ENCODE measurements around the gene SLC30A5. TPM values are rescaled to one million over a fixed set of nuclear protein-coding genes. Genes with fewer than 3 reads are reported as not detected.
"Not testable (repeated sequence)": the region's sequence is repeated elsewhere in the genome, so short reads cannot be mapped to it uniquely, and the experiment has no call there.

SLC30A5 gene
- total RNA-seq, 4 donors from 2014 or later: 29.2 to 35.1 (median 32.5) TPM

GRCh38 chr5:69134126-69134525 is 40.3 kb downstream of the SLC30A5 start:
- Histone ChIP-seq H3K4me3 (no peak overlapping the region), H3K36me3 (peaks cover 0 to 43% (median 22%) of the 10 kb centered on the region in 4 donors), H3K9me3 (no peaks in the 10 kb centered on the region), H3K4me1 (no peaks in the 10 kb centered on the region), H3K27ac (replicated peaks in 1 of 4) (no peak overlapping the region), H3K27me3 (no peaks in the 10 kb centered on the region)
- intact Hi-C loops (cut with DNase I): no loop called here
- DNase-seq (ENCODE audit: extremely low spot score): no peak
- TF ChIP-seq POLR2A (IDR thresholded peaks at IDR 0.05; ENCODE audit: low read depth) (no peak), EP300 (IDR thresholded peaks at IDR 0.05) (no peak), POLR2AphosphoS5 (IDR thresholded peaks at IDR 0.05) (no peak)
- TF ChIP-seq, protein P1, sequence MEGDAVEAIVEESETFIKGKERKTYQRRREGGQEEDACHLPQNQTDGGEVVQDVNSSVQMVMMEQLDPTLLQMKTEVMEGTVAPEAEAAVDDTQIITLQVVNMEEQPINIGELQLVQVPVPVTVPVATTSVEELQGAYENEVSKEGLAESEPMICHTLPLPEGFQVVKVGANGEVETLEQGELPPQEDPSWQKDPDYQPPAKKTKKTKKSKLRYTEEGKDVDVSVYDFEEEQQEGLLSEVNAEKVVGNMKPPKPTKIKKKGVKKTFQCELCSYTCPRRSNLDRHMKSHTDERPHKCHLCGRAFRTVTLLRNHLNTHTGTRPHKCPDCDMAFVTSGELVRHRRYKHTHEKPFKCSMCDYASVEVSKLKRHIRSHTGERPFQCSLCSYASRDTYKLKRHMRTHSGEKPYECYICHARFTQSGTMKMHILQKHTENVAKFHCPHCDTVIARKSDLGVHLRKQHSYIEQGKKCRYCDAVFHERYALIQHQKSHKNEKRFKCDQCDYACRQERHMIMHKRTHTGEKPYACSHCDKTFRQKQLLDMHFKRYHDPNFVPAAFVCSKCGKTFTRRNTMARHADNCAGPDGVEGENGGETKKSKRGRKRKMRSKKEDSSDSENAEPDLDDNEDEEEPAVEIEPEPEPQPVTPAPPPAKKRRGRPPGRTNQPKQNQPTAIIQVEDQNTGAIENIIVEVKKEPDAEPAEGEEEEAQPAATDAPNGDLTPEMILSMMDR (IDR thresholded peaks at IDR 0.05): no peak
- WGBS: 70% methylated on average over 7 of the region's 7 CpGs

GRCh38 chr5:69136293-69136692 is 42.5 kb downstream of the SLC30A5 start:
- H3K9me3 ChIP-seq: peaks cover 0 to 11% (median 5%) of the 10 kb centered on the region in 4 donors
- WGBS: 94% methylated on average over 3 of the region's 3 CpGs
- intact Hi-C loops (cut with DNase I): no loop called here
- no peak for DNase-seq (ENCODE audit: extremely low spot score)
- peaks cover 0 to 26% (median 11%) of the 10 kb centered on the region in 4 donors for H3K36me3 ChIP-seq
- no peak overlapping the region for H3K4me3 ChIP-seq
- H3K4me1 ChIP-seq: no peaks in the 10 kb centered on the region
- H3K27ac ChIP-seq (replicated peaks in 1 of 4): no peak overlapping the region
- no peaks in the 10 kb centered on the region for H3K27me3 ChIP-seq
- TF ChIP-seq POLR2A (IDR thresholded peaks at IDR 0.05; ENCODE audit: low read depth): no peak
- no peak for TF ChIP-seq EP300 (IDR thresholded peaks at IDR 0.05)
- no peak for TF ChIP-seq POLR2AphosphoS5 (IDR thresholded peaks at IDR 0.05)
- TF ChIP-seq, protein P1 (IDR thresholded peaks at IDR 0.05): no peak

GRCh38 chr5:69137208-69137607 is 43.4 kb downstream of the SLC30A5 start:
- WGBS: 90% methylated on average over 1 of the region's 1 CpG
- H3K4me3 ChIP-seq; H3K27me3 ChIP-seq; H3K4me1 ChIP-seq; intact Hi-C loops (cut with DNase I); H3K27ac ChIP-seq (replicated peaks in 1 of 4): not testable (repeated sequence)
- peaks cover 0 to 20% (median 3%) of the 10 kb centered on the region in 4 donors for H3K36me3 ChIP-seq
- H3K9me3 ChIP-seq: peaks cover 0 to 11% (median 5%) of the 10 kb centered on the region in 4 donors
- DNase-seq (ENCODE audit: extremely low spot score): peak; percentile 17

GRCh38 chr5:69137807-69138206 is 44.0 kb downstream of the SLC30A5 start:
- DNase-seq (ENCODE audit: extremely low spot score): peak; percentile 34
- H3K27ac ChIP-seq (replicated peaks in 1 of 4): no peak overlapping the region
- over 99% methylated on average over 5 of the region's 5 CpGs for WGBS
- peaks cover 0 to 15% (median 2%) of the 10 kb centered on the region in 4 donors for H3K36me3 ChIP-seq
- intact Hi-C loops (cut with DNase I): no loop called here
- H3K9me3 ChIP-seq: peaks cover 0 to 11% (median 5%) of the 10 kb centered on the region in 4 donors
- no peaks in the 10 kb centered on the region for H3K27me3 ChIP-seq
- TF ChIP-seq POLR2A (IDR thresholded peaks at IDR 0.05; ENCODE audit: low read depth) (no peak), EP300 (IDR thresholded peaks at IDR 0.05) (no peak), POLR2AphosphoS5 (IDR thresholded peaks at IDR 0.05) (no peak)
- TF ChIP-seq, protein P1 (IDR thresholded peaks at IDR 0.05): no peak
- no peak overlapping the region for H3K4me3 ChIP-seq
- no peaks in the 10 kb centered on the region for H3K4me1 ChIP-seq

- H3K27me3 ChIP-seq: no peaks in the 10 kb centered on the region
- H3K4me3 ChIP-seq: no peak overlapping the region
- H3K27ac ChIP-seq (replicated peaks in 1 of 4): no peak overlapping the region
- no peak for TF ChIP-seq POLR2AphosphoS5 (IDR thresholded peaks at IDR 0.05)
- TF ChIP-seq EP300 (IDR thresholded peaks at IDR 0.05): no peak
- TF ChIP-seq POLR2A (IDR thresholded peaks at IDR 0.05; ENCODE audit: low read depth): no peak
- TF ChIP-seq, protein P1 (IDR thresholded peaks at IDR 0.05): no peak
- DNase-seq (ENCODE audit: extremely low spot score): peak; percentile 2
- no peaks in the 10 kb centered on the region for H3K4me1 ChIP-seq
- H3K36me3 ChIP-seq: peaks cover 0 to 5% (median under 1%) of the 10 kb centered on the region in 4 donors
- intact Hi-C loops (cut with DNase I): no loop called here
- WGBS: 67% methylated on average over 1 of the region's 1 CpG
- peaks cover 0 to 11% (median 5%) of the 10 kb centered on the region in 4 donors for H3K9me3 ChIP-seq
Observed at GRCh38 chr5:69138766-69139165, 45.0 kb downstream of the SLC30A5 start.

DNA sequence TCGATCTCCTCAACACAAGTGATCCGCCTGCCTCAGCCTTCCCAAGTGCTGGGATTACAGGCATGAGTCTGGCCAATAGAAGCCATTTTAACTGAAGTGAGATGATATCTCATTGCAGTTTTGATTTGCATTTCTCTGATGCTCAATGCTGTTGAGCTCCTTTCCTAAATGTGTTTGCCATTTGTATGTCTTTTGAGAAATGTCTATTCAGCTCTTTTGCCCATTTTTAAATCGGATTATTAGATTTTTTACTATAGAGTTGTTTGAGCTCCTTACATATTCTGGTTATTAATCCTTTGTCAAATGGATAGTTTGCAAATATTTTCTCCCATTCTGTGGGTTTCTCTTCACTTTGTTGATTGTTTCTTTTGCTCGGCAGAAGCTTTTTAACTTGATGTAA is 46.4 kb downstream of the SLC30A5 start:
- H3K36me3 ChIP-seq; H3K4me1 ChIP-seq; H3K27ac ChIP-seq (replicated peaks in 1 of 4); intact Hi-C loops (cut with DNase I); DNase-seq (ENCODE audit: extremely low spot score); H3K4me3 ChIP-seq; H3K27me3 ChIP-seq: not testable (repeated sequence)
- H3K9me3 ChIP-seq: peaks cover 0 to 11% (median 5%) of the 10 kb centered on the region in 4 donors
- 93% methylated on average over 4 of the region's 4 CpGs for WGBS

Measured in esophagus muscularis mucosa (tissue), 4 donors.